HUDEP-2 (cell line): Measurements from ENCODE around the gene NT5E.
A peak's percentile ranks its signal among the peaks of the same experiment; 100 is the strongest.
"Not testable (repeated sequence)": the region's sequence is repeated elsewhere in the genome, so short reads cannot be mapped to it uniquely, and the experiment has no call there.

Experiments used
- DNase-seq, 76 experiments: peaks; one replicate each; lab custom pipeline; 2025; ENCODE audit not compliant: unreplicated experiment in 76 of 76; lab: John Stamatoyannopoulos, UW

NT5E gene

GRCh38 chr6:85484948-85485347 is 35.1 kb downstream of the NT5E start:
- peak in 21 of 76 experiments; percentile 3 to 62 (median 24) for DNase-seq

- no peak for DNase-seq
These were observed 40.8 kb downstream of the NT5E start for GRCh38 chr6:85490516-85491248.

- DNase-seq = no peak
These were observed 43.5 kb downstream of the NT5E start for GRCh38 chr6:85493389-85493788.

GRCh38 chr6:85494547-85495536 is 45.0 kb downstream of the NT5E start:
- DNase-seq = no peak

GRCh38 chr6:85496009-85496579 is 46.2 kb downstream of the NT5E start:
- no peak for DNase-seq

GRCh38 chr6:85496856-85497255 is 47.0 kb downstream of the NT5E start:
- no peak for DNase-seq

- DNase-seq = no peak
These were observed 48.8 kb downstream of the NT5E start for GRCh38 chr6:85498596-85499258.

- no peak for DNase-seq
These were observed 56.7 kb downstream of the NT5E start for GRCh38 chr6:85506441-85507093.

- no peak for DNase-seq
These were observed 66.3 kb downstream of the NT5E start for GRCh38 chr6:85516168-85516567.

- not testable (repeated sequence) for DNase-seq
These were observed 74.4 kb downstream of the NT5E start for GRCh38 chr6:85524281-85524680.

- peak in 2 of 76 experiments; percentile 1 to 2 for DNase-seq
These were observed 87.2 kb downstream of the NT5E start for GRCh38 chr6:85537055-85537494.

- no peak for DNase-seq
These were observed 94.9 kb downstream of the NT5E start for GRCh38 chr6:85544776-85545175.
